B cell (primary cell): ENCODE data around the gene C6orf136.

Experiments
- EZH2 ChIP-seq: IDR thresholded peaks from 2 replicates; pipeline ENCODE4 v1.6.1; 2012; ENCODE audit warnings: borderline replicate concordance, low read depth, mild to moderate bottlenecking, moderate library complexity, low read length; ENCODE audit not compliant: insufficient read depth, poor library complexity, severe bottlenecking
- TF ChIP-seq, protein P1 (sequence below): fragments of 200-600 bp; IDR thresholded peaks from one replicate; pipeline ENCODE4 v1.8.0; 2022; ENCODE audit warnings: antibody characterized with exemption, mild to moderate bottlenecking

DNA sequence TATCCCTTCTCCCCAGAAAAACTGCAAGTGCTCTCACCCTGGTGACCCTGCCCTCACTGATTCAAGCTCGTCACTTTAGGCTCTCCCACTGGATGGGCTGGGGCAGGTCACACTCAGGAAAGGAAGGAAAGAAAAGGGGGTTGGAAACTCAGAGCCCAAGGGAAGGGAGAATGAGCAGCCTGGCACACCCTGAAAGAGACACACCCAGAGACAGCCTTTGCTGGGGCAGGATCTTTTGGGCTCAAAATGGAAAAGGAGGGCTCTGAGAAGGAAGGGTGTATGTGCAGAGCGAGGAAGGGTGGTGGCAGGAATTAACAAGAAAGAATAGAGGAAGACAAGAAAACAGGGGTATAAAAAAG, 37.0 kb downstream of the C6orf136 start:
- TF ChIP-seq, protein P1, sequence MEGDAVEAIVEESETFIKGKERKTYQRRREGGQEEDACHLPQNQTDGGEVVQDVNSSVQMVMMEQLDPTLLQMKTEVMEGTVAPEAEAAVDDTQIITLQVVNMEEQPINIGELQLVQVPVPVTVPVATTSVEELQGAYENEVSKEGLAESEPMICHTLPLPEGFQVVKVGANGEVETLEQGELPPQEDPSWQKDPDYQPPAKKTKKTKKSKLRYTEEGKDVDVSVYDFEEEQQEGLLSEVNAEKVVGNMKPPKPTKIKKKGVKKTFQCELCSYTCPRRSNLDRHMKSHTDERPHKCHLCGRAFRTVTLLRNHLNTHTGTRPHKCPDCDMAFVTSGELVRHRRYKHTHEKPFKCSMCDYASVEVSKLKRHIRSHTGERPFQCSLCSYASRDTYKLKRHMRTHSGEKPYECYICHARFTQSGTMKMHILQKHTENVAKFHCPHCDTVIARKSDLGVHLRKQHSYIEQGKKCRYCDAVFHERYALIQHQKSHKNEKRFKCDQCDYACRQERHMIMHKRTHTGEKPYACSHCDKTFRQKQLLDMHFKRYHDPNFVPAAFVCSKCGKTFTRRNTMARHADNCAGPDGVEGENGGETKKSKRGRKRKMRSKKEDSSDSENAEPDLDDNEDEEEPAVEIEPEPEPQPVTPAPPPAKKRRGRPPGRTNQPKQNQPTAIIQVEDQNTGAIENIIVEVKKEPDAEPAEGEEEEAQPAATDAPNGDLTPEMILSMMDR = no peak
- no peak for TF ChIP-seq EZH2
